Kidney (tissue), 14 donors: Measurements from ENCODE around the gene CLDN22. TPM values are rescaled to one million over a fixed set of nuclear protein-coding genes. Genes with fewer than 3 reads are reported as not detected.

Source experiments
- DNase-seq, 5 donors: peaks; one replicate each; pipeline ENCODE4 v3.0.0-alpha.2; 2013 to 2020
- FAIRE-seq: peaks from 2 replicates; lab custom pipeline; 2012; peaks lifted over from hg19 to GRCh38; lab: Jason Lieb, UNC
- H3K27ac ChIP-seq, 2 donors: one replicate each; pipeline ENCODE4 v1.7.0; 2013; ENCODE audit warnings: low read depth in 2 of 2, low read length in 2 of 2, inconsistent platforms in 1 of 2
- H3K27me3 ChIP-seq: one replicate; pipeline ENCODE4 v1.7.1; 2013; ENCODE audit warnings: low read length, inconsistent platforms; ENCODE audit not compliant: control insufficient read depth, insufficient read depth
- H3K36me3 ChIP-seq, 3 donors: one replicate each; pipeline versions ENCODE4 v1.7.0 to v1.7.1; 2013; ENCODE audit warnings: low read length in 3 of 3, control low read depth in 1 of 3, inconsistent platforms in 1 of 3; ENCODE audit not compliant: insufficient read depth in 3 of 3, control insufficient read depth in 2 of 3
- H3K4me1 ChIP-seq, 3 donors: one replicate each; pipeline versions ENCODE4 v1.7.0 to v1.7.1; 2013; ENCODE audit warnings: low read length in 3 of 3, inconsistent platforms in 1 of 3, low read depth in 1 of 3; ENCODE audit not compliant: control insufficient read depth in 2 of 3, insufficient read depth in 2 of 3
- H3K4me3 ChIP-seq, 3 donors: one replicate each; pipeline versions ENCODE4 v1.7.0 to v1.8.1; 2013; ENCODE audit warnings: low read length in 3 of 3, control low read depth in 1 of 3, inconsistent platforms in 1 of 3
- H3K9ac ChIP-seq, 3 donors: one replicate each; pipeline versions ENCODE4 v1.7.0 to v1.7.1; 2013; ENCODE audit warnings: low read length in 3 of 3, control low read depth in 1 of 3, inconsistent platforms in 1 of 3
- H3K9me3 ChIP-seq, 3 donors: one replicate each; pipeline versions ENCODE4 v1.7.0 to v1.7.1; 2013; ENCODE audit warnings: low read length in 3 of 3, control low read depth in 1 of 3, inconsistent platforms in 1 of 3; ENCODE audit not compliant: control insufficient read depth in 2 of 3, insufficient read depth in 1 of 3
- intact Hi-C: fragments of 100-400 bp; cut with DNase I; formaldehyde crosslinking; loops from one replicate; pipeline ENCODE4 v1.11.1; 2022
- polyA plus RNA-seq: library from polyadenylated mRNA; stranded (reverse); fragments of 350-450 nt; fragmentation: Illumina TruSeq; extraction: RNeasy Lipid Tissue Mini Kit (QIAGEN cat#74804); gene quantifications from one replicate; pipeline ENCODE4 v1.2.3, GENCODE V29; 2014; ENCODE audit warnings: low read depth, low replicate concordance; ENCODE audit not compliant: insufficient read depth
- total RNA-seq: library from RNA; stranded (reverse); fragmentation: NEBNext Ultra II Directional; extraction: Animal tissue kit (Norgen Biotek cat#: 25700); gene quantifications from one replicate; pipeline ENCODE4 v1.2.1, GENCODE V29; 2021
- TF ChIP-seq, protein P1 (sequence below): IDR thresholded peaks from 3 replicates; pipeline ENCODE4 v1.5.1; 2012; ENCODE audit warnings: mild to moderate bottlenecking, moderate library complexity, borderline replicate concordance; ENCODE audit not compliant: insufficient read depth; ENCODE audit errors: extremely low read depth
- donor health status: control.
- donor health status: control.
- donor health status: control.
- donor health status: control.
- donor health status: control.
- donor health status: DM: yes; HTN: yes; CAD: no.
- donor health status: Normal renal cell carcinoma (clear cell type).

CLDN22 gene
- total and polyA plus RNA-seq, 2 donors from 2014 or later, result 0.39 TPM; not detected in 1

DNA sequence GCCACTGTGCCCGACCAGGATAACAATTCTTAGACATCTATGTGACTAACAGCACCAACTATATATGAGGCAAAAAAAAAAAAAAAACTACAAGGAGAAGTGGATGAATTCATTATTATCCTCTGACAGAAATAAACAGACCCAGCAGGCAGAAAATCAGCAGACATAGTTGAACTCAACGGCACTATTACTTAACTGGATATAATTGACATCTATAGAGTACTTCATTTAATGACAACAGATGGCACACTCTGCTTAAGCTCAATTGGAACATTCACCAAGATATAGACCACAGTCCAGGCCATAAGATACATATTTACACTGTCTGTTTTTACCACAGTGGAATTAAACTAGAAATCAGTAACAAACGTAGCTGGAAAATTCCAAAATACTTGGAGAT lies 13.3 kb downstream of the CLDN22 start:
- H3K9me3 ChIP-seq, result no peaks in the 10 kb centered on the region
- H3K27ac ChIP-seq, result no peak overlapping the region
- intact Hi-C loops, result no loop called here
- DNase-seq, result no peak
- peaks cover 0 to 2% (median 0%) of the 10 kb centered on the region in 3 donors for H3K36me3 ChIP-seq
- H3K9ac ChIP-seq, result no peak overlapping the region
- no peaks in the 10 kb centered on the region for H3K4me1 ChIP-seq
- no peak overlapping the region for H3K4me3 ChIP-seq
- FAIRE-seq, result no peak
- H3K27me3 ChIP-seq, result no peaks in the 10 kb centered on the region
- TF ChIP-seq, protein P1, sequence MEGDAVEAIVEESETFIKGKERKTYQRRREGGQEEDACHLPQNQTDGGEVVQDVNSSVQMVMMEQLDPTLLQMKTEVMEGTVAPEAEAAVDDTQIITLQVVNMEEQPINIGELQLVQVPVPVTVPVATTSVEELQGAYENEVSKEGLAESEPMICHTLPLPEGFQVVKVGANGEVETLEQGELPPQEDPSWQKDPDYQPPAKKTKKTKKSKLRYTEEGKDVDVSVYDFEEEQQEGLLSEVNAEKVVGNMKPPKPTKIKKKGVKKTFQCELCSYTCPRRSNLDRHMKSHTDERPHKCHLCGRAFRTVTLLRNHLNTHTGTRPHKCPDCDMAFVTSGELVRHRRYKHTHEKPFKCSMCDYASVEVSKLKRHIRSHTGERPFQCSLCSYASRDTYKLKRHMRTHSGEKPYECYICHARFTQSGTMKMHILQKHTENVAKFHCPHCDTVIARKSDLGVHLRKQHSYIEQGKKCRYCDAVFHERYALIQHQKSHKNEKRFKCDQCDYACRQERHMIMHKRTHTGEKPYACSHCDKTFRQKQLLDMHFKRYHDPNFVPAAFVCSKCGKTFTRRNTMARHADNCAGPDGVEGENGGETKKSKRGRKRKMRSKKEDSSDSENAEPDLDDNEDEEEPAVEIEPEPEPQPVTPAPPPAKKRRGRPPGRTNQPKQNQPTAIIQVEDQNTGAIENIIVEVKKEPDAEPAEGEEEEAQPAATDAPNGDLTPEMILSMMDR, result no peak

DNA sequence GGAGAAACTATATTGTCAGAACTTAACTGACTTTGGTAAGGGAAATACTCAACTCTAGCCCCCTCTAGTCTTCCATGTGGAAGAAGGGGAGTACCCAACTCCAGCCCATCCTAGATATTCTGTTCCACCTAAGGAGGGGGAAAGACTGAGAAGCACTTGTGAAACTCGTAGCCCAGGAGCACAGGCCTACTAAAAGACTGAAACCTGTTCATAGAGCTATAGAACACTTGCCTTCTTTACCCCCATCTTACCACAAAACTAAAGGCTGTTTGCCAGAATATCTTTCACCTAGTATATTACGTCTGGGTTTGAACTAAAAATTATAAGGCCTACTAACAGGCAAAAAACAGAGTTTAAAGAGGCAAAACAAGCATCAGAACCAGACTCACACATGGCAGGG lies 15.5 kb downstream of the CLDN22 start:
- Histone ChIP-seq H3K9ac (no peak overlapping the region), H3K27me3 (no peaks in the 10 kb centered on the region), H3K9me3 (no peaks in the 10 kb centered on the region), H3K4me1 (no peaks in the 10 kb centered on the region), H3K4me3 (no peak overlapping the region), H3K27ac (no peak overlapping the region), H3K36me3 (no peaks in the 10 kb centered on the region)
- intact Hi-C loops, result no loop called here
- FAIRE-seq (no peak), DNase-seq (no peak)
- TF ChIP-seq, protein P1, result no peak

DNA sequence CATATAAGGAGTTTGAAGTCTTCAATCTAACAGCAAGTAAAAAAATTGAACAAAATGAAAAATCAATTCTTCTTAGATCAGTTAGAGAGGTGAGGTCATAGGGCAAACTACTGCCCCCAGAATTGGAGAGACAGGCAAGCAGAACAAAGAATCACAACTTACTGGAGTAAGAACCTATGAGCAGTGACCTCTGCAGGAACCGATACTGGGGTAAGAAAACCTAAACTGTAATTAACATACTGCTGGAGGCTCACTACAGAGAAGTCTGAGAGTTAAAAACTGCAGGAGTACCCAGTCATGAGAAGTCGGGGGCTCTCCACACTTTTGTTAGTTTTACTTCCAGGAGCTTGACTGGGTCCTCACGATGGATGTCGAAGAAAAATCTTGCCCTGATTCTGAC lies 16.0 kb downstream of the CLDN22 start:
- TF ChIP-seq, protein P1, result no peak
- no peak for DNase-seq
- Histone ChIP-seq H3K9ac (no peak overlapping the region), H3K4me1 (no peaks in the 10 kb centered on the region), H3K36me3 (peaks cover 0 to 5% (median 0%) of the 10 kb centered on the region in 3 donors), H3K27ac (no peak overlapping the region), H3K27me3 (no peaks in the 10 kb centered on the region), H3K9me3 (no peaks in the 10 kb centered on the region), H3K4me3 (no peak overlapping the region)
- intact Hi-C loops, result no loop called here
- no peak for FAIRE-seq

DNA sequence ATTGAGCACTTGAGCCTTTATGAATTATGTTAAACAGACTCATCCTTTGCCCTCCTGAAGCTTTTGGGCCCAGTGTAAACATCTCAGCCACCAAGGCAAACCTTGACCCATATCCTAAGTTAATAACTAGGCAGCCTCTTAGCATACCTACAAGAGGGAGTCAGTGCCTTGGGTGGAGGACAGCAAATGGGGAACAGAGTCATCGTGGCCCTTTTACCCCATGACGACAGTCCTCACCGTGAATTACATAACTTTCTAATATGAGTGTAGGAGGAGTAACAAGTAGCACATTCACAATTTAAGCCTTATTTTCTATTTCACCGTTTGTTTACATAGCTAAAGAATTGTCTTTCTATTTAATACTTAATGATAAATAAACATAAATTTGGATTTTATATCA lies 16.8 kb downstream of the CLDN22 start:
- no peak for FAIRE-seq
- no peaks in the 10 kb centered on the region for H3K4me1 ChIP-seq

More for the DNA sequence above, 16.8 kb downstream of the CLDN22 start:
- intact Hi-C loops, result no loop called here
- H3K9ac ChIP-seq, result no peak overlapping the region
- H3K9me3 ChIP-seq, result no peaks in the 10 kb centered on the region
- DNase-seq, result no peak
- H3K36me3 ChIP-seq, result peaks cover 0 to 6% (median 0%) of the 10 kb centered on the region in 3 donors
- no peak overlapping the region for H3K27ac ChIP-seq
- TF ChIP-seq, protein P1, result no peak
- no peaks in the 10 kb centered on the region for H3K27me3 ChIP-seq
- no peak overlapping the region for H3K4me3 ChIP-seq
